ENCODE measurements around the gene PTBP1.

DNA sequence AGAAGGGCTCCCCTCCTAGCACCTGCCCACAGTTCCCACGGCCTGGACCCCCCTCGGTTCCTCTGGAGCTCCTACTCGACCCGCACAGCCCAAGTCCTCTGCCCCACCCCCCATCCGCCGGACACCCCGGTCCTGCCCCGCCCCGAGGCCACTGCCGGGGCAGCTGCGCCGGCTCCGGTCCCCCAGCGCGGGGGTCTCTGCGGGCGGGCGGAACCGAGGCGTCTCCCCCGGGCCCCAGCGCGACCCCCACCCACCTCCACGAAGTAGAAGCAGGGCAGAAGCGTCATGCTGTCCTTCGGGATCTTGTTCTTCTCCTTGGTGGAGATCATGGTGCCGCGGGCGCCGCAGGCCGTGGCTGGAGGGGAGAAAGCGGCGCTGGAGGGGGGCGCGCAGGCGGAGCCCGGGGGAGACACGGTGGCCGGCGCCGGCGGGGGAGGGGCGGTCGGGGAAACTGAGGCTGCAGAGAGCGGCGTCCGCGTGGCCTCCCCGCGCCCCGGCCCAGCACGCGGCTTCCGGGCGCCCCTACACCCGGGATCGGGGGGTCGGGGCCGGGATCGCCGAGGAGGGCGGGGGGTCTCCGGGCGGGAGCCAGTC lies 24.1 kb downstream of the PTBP1 start:
- TF ChIP-seq, protein P1, sequence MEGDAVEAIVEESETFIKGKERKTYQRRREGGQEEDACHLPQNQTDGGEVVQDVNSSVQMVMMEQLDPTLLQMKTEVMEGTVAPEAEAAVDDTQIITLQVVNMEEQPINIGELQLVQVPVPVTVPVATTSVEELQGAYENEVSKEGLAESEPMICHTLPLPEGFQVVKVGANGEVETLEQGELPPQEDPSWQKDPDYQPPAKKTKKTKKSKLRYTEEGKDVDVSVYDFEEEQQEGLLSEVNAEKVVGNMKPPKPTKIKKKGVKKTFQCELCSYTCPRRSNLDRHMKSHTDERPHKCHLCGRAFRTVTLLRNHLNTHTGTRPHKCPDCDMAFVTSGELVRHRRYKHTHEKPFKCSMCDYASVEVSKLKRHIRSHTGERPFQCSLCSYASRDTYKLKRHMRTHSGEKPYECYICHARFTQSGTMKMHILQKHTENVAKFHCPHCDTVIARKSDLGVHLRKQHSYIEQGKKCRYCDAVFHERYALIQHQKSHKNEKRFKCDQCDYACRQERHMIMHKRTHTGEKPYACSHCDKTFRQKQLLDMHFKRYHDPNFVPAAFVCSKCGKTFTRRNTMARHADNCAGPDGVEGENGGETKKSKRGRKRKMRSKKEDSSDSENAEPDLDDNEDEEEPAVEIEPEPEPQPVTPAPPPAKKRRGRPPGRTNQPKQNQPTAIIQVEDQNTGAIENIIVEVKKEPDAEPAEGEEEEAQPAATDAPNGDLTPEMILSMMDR (IDR thresholded peaks at IDR 0.05; ENCODE audit: low read depth, low read length, missing input control): no peak
- no peak for TF ChIP-seq YY1 (IDR thresholded peaks at IDR 0.05)
- TF ChIP-seq, protein P2, sequence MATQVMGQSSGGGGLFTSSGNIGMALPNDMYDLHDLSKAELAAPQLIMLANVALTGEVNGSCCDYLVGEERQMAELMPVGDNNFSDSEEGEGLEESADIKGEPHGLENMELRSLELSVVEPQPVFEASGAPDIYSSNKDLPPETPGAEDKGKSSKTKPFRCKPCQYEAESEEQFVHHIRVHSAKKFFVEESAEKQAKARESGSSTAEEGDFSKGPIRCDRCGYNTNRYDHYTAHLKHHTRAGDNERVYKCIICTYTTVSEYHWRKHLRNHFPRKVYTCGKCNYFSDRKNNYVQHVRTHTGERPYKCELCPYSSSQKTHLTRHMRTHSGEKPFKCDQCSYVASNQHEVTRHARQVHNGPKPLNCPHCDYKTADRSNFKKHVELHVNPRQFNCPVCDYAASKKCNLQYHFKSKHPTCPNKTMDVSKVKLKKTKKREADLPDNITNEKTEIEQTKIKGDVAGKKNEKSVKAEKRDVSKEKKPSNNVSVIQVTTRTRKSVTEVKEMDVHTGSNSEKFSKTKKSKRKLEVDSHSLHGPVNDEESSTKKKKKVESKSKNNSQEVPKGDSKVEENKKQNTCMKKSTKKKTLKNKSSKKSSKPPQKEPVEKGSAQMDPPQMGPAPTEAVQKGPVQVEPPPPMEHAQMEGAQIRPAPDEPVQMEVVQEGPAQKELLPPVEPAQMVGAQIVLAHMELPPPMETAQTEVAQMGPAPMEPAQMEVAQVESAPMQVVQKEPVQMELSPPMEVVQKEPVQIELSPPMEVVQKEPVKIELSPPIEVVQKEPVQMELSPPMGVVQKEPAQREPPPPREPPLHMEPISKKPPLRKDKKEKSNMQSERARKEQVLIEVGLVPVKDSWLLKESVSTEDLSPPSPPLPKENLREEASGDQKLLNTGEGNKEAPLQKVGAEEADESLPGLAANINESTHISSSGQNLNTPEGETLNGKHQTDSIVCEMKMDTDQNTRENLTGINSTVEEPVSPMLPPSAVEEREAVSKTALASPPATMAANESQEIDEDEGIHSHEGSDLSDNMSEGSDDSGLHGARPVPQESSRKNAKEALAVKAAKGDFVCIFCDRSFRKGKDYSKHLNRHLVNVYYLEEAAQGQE (IDR thresholded peaks at IDR 0.05): no peak
- no peak for TF ChIP-seq EGR1 (IDR thresholded peaks at IDR 0.05; ENCODE audit: low read depth in 2 of 2)
- TF ChIP-seq, protein P3, sequence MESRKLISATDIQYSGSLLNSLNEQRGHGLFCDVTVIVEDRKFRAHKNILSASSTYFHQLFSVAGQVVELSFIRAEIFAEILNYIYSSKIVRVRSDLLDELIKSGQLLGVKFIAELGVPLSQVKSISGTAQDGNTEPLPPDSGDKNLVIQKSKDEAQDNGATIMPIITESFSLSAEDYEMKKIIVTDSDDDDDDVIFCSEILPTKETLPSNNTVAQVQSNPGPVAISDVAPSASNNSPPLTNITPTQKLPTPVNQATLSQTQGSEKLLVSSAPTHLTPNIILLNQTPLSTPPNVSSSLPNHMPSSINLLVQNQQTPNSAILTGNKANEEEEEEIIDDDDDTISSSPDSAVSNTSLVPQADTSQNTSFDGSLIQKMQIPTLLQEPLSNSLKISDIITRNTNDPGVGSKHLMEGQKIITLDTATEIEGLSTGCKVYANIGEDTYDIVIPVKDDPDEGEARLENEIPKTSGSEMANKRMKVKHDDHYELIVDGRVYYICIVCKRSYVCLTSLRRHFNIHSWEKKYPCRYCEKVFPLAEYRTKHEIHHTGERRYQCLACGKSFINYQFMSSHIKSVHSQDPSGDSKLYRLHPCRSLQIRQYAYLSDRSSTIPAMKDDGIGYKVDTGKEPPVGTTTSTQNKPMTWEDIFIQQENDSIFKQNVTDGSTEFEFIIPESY (IDR thresholded peaks at IDR 0.05): no peak
- TF ChIP-seq, protein P4, sequence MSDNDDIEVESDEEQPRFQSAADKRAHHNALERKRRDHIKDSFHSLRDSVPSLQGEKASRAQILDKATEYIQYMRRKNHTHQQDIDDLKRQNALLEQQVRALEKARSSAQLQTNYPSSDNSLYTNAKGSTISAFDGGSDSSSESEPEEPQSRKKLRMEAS (IDR thresholded peaks at IDR 0.05): no peak
- no peak for TF ChIP-seq SP1 (IDR thresholded peaks at IDR 0.05)
- no peak for TF ChIP-seq GABPA (IDR thresholded peaks at IDR 0.05 in 1 of 2, conservative IDR thresholded peaks at IDR 0.05 in 1 of 2)
- TF ChIP-seq JUND (IDR thresholded peaks at IDR 0.05): no peak
- TF ChIP-seq TAF1 (conservative IDR thresholded peaks at IDR 0.05): no peak
- TF ChIP-seq, protein P5, sequence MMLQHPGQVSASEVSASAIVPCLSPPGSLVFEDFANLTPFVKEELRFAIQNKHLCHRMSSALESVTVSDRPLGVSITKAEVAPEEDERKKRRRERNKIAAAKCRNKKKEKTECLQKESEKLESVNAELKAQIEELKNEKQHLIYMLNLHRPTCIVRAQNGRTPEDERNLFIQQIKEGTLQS (IDR thresholded peaks at IDR 0.05): no peak
- no peak for TF ChIP-seq RAD21 (IDR thresholded peaks at IDR 0.05)
- no peak for TF ChIP-seq NR2F2 (IDR thresholded peaks at IDR 0.05)
- TF ChIP-seq FOXA1 (IDR thresholded peaks at IDR 0.05): no peak

Measured in liver (tissue), 3 donors.